ENCODE data around the gene SHC3. TPM values are rescaled to one million over a fixed set of nuclear protein-coding genes. Genes with fewer than 3 reads are reported as not detected.

Gene SHC3
- total and polyA plus RNA-seq, 2 of the 4 experiments (the other 2 are of a cell fraction), result 4.5 to 13.3 TPM

GRCh38 chr9:88974641-88975040, 204.0 kb downstream of the SHC3 start:
- Histone ChIP-seq H4K91ac (ENCODE audit: insufficient read depth, low read depth, low read length) (no peak overlapping the region), H3K9ac (ENCODE audit: low read depth, low read length) (no peak overlapping the region), H3K27me3 (ENCODE audit: control insufficient read depth, insufficient read depth, low read length) (peaks cover 16% of the 10 kb centered on the region), H2AK5ac (ENCODE audit: low read depth, low read length) (no peak overlapping the region), H2AK9ac (replicated peaks; ENCODE audit: low read depth, low read length, poor library complexity) (peak overlapping the region; percentile 74), H3K27ac (ENCODE audit: insufficient read depth, low read length) (no peak overlapping the region), H3K9me1 (ENCODE audit: insufficient read depth, low read length) (peaks cover 11% of the 10 kb centered on the region; the same call in 1 of the 2 replicates), H3K4me3 (ENCODE audit: insufficient read depth, low read depth, low read length) (no peak overlapping the region), H2AFZ (replicated peaks; ENCODE audit: low read length, poor library complexity) (no peak overlapping the region), H3K9me3 (ENCODE audit: control insufficient read depth, insufficient read depth, low read length) (peaks cover 5% of the 10 kb centered on the region; the same call in 1 of the 2 replicates), H3K23ac (ENCODE audit: low read depth, low read length) (no peak overlapping the region), H3K18ac (ENCODE audit: low read depth, low read length) (no peak overlapping the region), H4K5ac (ENCODE audit: low read depth, low read length) (no peak overlapping the region), H2BK15ac (ENCODE audit: low read depth, low read length) (no peak overlapping the region), H3K4ac (ENCODE audit: low read depth, low read length) (no peak overlapping the region), H2BK5ac (ENCODE audit: low read depth, low read length, poor library complexity, severe bottlenecking) (peak overlapping the region; percentile 85), H3K4me2 (ENCODE audit: low read depth, low read length) (no peak overlapping the region), H2BK120ac (ENCODE audit: low read depth, low read length) (no peak overlapping the region), H4K8ac (ENCODE audit: low read depth in 2 of 2, low read length in 2 of 2) (no peak overlapping the region), H3K14ac (replicated peaks; ENCODE audit: low read depth, low read length) (no peak overlapping the region), H2BK20ac (ENCODE audit: low read depth, low read length) (no peak overlapping the region), H3K79me1 (ENCODE audit: low read depth in 1 of 2, low read length in 2 of 2) (no peaks in the 10 kb centered on the region), H3K36me3 (ENCODE audit: control insufficient read depth, insufficient read depth, low read length) (no peaks in the 10 kb centered on the region), H3K4me1 (ENCODE audit: control insufficient read depth, insufficient read depth, low read length) (no peaks in the 10 kb centered on the region), H3K56ac (ENCODE audit: extremely low read depth, insufficient read depth, low read length) (no peak overlapping the region), H4K20me1 (ENCODE audit: insufficient read depth, low read length) (no peaks in the 10 kb centered on the region; the same call in 1 of the 2 replicates)
- DNase-seq (no peak), ATAC-seq (ENCODE audit: low read depth) (no peak)
- intact Hi-C loops (cut with micrococcal nuclease), result no loop called here
- dilution Hi-C loops (cut with HindIII; ENCODE audit: low sequenced_read_pairs, unreplicated experiment), result loop anchor here (25.0 kb wide), 1 partner anchor 337 kb away; no protein-coding TSS in a partner anchor
- BruUV-seq (replicated peaks), result no TSS peak
- WGBS, 2 experiments (ENCODE audit: extremely low coverage in 2 of 2, insufficient read length in 1 of 2), result no CpG with 5 or more reads among the region's 7 CpGs
- TF ChIP-seq RFX5 (IDR thresholded peaks at IDR 0.05; ENCODE audit: low read depth, low read length) (no peak), POLR2A (IDR thresholded peaks at IDR 0.05; ENCODE audit: low read depth, low read length) (no peak), RCOR1 (IDR thresholded peaks at IDR 0.05; ENCODE audit: insufficient replicate concordance, low read length) (no peak), FOS (IDR thresholded peaks at IDR 0.05; ENCODE audit: low read depth, low read length) (no peak), MXI1 (IDR thresholded peaks at IDR 0.05; ENCODE audit: borderline replicate concordance, low read depth, low read length) (no peak), CHD1 (IDR thresholded peaks at IDR 0.05; ENCODE audit: low read depth, low read length) (no peak), SMC3 (IDR thresholded peaks at IDR 0.05; ENCODE audit: low read depth, low read length) (no peak), BHLHE40 (IDR thresholded peaks at IDR 0.05; ENCODE audit: low read depth, low read length) (no peak), MAZ (IDR thresholded peaks at IDR 0.05; ENCODE audit: borderline replicate concordance, low read depth, low read length) (no peak), CTCF (conservative IDR thresholded peaks at IDR 0.05; ENCODE audit: low read depth, low read length) (no peak), NFE2L2 (IDR thresholded peaks at IDR 0.05; ENCODE audit: low read depth, low read length) (no peak)
- ChIA-PET CTCF (no interaction called here), POLR2A (ENCODE audit: unreplicated experiment) (no interaction called here)
- in situ Hi-C loops (cut with MboI; ENCODE audit: low sequenced_read_pairs), result no loop called here
